Natural killer cell (primary cell): ENCODE results near the gene FBLN5. TPM values are rescaled to one million over a fixed set of nuclear protein-coding genes. Genes with fewer than 3 reads are reported as not detected.

ENCODE experiments used
- ATAC-seq, 3 donors: fragments of 150-1000 bp in 2 of 3; fragments of 200-7000 bp in 1 of 3; cut with Tn5 transposase; 1 replicate in 1 of 3; 2 replicates in 2 of 3; pipeline ENCODE4 v1.10.0; 2021; ENCODE audit warnings: mild to moderate bottlenecking in 2 of 3, moderate library complexity in 2 of 3
- DNase-seq, 2 donors: peaks; one replicate each; pipeline versions ENCODE4 v3.0.0 to v3.0.0-alpha.2; 2013 to 2021; ENCODE audit warnings: mixed read lengths in 1 of 2
- H3K27ac ChIP-seq: one replicate; pipeline ENCODE4 v1.5.1; 2013; ENCODE audit warnings: mild to moderate bottlenecking, low read length
- H3K27me3 ChIP-seq: one replicate; pipeline ENCODE4 v1.6.1; 2013; ENCODE audit warnings: low read length; ENCODE audit not compliant: control insufficient read depth, insufficient read depth
- H3K36me3 ChIP-seq: one replicate; pipeline ENCODE4 v1.6.1; 2013; ENCODE audit warnings: low read length; ENCODE audit not compliant: control insufficient read depth, insufficient read depth
- H3K4me1 ChIP-seq: one replicate; pipeline ENCODE4 v1.6.1; 2013; ENCODE audit warnings: low read length; ENCODE audit not compliant: control insufficient read depth, insufficient read depth
- H3K4me3 ChIP-seq: one replicate; pipeline ENCODE4 v1.5.1; 2013; ENCODE audit warnings: low read length
- H3K9me3 ChIP-seq: one replicate; pipeline ENCODE4 v1.6.1; 2013; ENCODE audit warnings: low read length; ENCODE audit not compliant: control insufficient read depth, insufficient read depth
- H3K27ac Mint-ChIP-seq, 2 donors: one replicate each; pipeline ENCODE4 v1.8.0; 2022; ENCODE audit warnings: mild to moderate bottlenecking in 2 of 2, mixed read lengths in 2 of 2, moderate library complexity in 1 of 2
- H3K27me3 Mint-ChIP-seq, 2 donors: one replicate each; pipeline ENCODE4 v1.8.0; 2022; ENCODE audit warnings: low read depth in 2 of 2, mixed read lengths in 2 of 2
- H3K36me3 Mint-ChIP-seq: one replicate; pipeline ENCODE4 v1.8.0; 2022; ENCODE audit warnings: mixed read lengths
- H3K4me1 Mint-ChIP-seq, 2 donors: one replicate each; pipeline ENCODE4 v1.8.0; 2022; ENCODE audit warnings: mixed read lengths in 2 of 2
- H3K4me3 Mint-ChIP-seq: one replicate; pipeline ENCODE4 v1.8.0; 2022; ENCODE audit warnings: mild to moderate bottlenecking, moderate library complexity, mixed read lengths
- H3K9me3 Mint-ChIP-seq, 2 donors: one replicate each; pipeline ENCODE4 v1.8.0; 2022; ENCODE audit warnings: mixed read lengths in 2 of 2
- WGBS: methylation state at CpG from one replicate; pipeline ENCODE4 v1.1.7; 2013; ENCODE audit warnings: missing lambda C conversion rate; ENCODE audit not compliant: insufficient coverage; 5-methylcytosine and 5-hydroxymethylcytosine counted together
- intact Hi-C: fragments of 100-400 bp; cut with micrococcal nuclease; formaldehyde crosslinking; loops from one replicate; pipeline ENCODE4 v1.14.2; 2022
- total RNA-seq, 4 donors: library from RNA; stranded (reverse); fragments of 120-200 nt in 1 of 4; gene quantifications; one replicate each; pipeline versions ENCODE4 v1.2.3 to v1.2.4, GENCODE V29; 2013 to 2022
- TF ChIP-seq, protein P1 (sequence below): fragments of 200-600 bp; IDR thresholded peaks from one replicate; pipeline ENCODE4 v1.8.0; 2022; ENCODE audit warnings: antibody characterized with exemption

The FBLN5 gene
- total RNA-seq, 3 donors from 2014 or later (not counting 1 experiment from before 2014, with no cell fraction given): 0.56 to 1.3 (median 1.1) TPM

- Histone ChIP-seq H3K9me3 (no peaks in the 10 kb centered on the region), H3K36me3 (no peaks in the 10 kb centered on the region), H3K4me1 (peaks cover 9% of the 10 kb centered on the region), H3K4me3 (no peak overlapping the region), H3K27ac (no peak overlapping the region), H3K27me3 (no peaks in the 10 kb centered on the region)
- no peaks in the 10 kb centered on the region for H3K27me3 Mint-ChIP-seq
- H3K4me1 Mint-ChIP-seq: peaks cover 31 to 40% of the 10 kb centered on the region in 2 donors
- DNase-seq (peak in 1 of 2 donors; percentile 79), ATAC-seq (peak; percentile 57 to 82 (median 74))
- WGBS: 30% methylated on average over 9 of the region's 9 CpGs
- no peaks in the 10 kb centered on the region for H3K36me3 Mint-ChIP-seq
- no peak overlapping the region for H3K4me3 Mint-ChIP-seq
- TF ChIP-seq, protein P1, sequence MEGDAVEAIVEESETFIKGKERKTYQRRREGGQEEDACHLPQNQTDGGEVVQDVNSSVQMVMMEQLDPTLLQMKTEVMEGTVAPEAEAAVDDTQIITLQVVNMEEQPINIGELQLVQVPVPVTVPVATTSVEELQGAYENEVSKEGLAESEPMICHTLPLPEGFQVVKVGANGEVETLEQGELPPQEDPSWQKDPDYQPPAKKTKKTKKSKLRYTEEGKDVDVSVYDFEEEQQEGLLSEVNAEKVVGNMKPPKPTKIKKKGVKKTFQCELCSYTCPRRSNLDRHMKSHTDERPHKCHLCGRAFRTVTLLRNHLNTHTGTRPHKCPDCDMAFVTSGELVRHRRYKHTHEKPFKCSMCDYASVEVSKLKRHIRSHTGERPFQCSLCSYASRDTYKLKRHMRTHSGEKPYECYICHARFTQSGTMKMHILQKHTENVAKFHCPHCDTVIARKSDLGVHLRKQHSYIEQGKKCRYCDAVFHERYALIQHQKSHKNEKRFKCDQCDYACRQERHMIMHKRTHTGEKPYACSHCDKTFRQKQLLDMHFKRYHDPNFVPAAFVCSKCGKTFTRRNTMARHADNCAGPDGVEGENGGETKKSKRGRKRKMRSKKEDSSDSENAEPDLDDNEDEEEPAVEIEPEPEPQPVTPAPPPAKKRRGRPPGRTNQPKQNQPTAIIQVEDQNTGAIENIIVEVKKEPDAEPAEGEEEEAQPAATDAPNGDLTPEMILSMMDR: peak; percentile 57
- H3K27ac Mint-ChIP-seq: no peak overlapping the region
- no peaks in the 10 kb centered on the region for H3K9me3 Mint-ChIP-seq
- intact Hi-C loops: loop anchor here (1.0 kb wide), 1 partner anchor 260 kb away; no protein-coding TSS in a partner anchor
Measured at GRCh38 chr14:91911474-91912032, 35.9 kb downstream of the FBLN5 start.

DNA sequence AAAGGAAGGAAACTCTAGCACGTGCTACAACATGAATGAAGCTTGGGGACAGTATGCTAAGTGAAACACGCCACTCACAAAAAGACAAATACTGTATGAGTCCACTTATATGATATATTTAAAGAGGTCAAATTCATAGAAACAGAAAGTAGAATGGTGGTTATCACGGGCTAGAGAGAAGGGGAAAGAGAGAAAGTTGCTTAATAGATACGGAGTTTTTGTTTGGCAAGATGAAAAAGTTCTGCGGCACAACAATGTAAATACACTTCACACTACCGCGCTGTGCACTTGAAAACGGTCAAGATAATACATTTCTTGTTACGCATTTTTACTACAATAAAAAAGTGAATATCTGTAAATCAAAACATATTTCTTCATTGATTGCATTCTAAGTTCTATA lies 37.3 kb downstream of the FBLN5 start:
- Mint-ChIP-seq H3K27ac (peak overlapping the region in 1 of 2 donors; percentile 35), H3K4me3 (peak overlapping the region; percentile 45), H3K4me1 (peaks cover 31 to 40% of the 10 kb centered on the region in 2 donors), H3K9me3 (no peaks in the 10 kb centered on the region), H3K27me3 (no peaks in the 10 kb centered on the region), H3K36me3 (no peaks in the 10 kb centered on the region)
- TF ChIP-seq, protein P1: no peak
- Histone ChIP-seq H3K4me3 (no peak overlapping the region), H3K4me1 (peaks cover 9% of the 10 kb centered on the region), H3K9me3 (no peaks in the 10 kb centered on the region), H3K27me3 (no peaks in the 10 kb centered on the region), H3K27ac (no peak overlapping the region), H3K36me3 (no peaks in the 10 kb centered on the region)
- DNase-seq (no peak), ATAC-seq (peak in 2 of 3 donors; percentile 41 to 63)
- WGBS: 73% methylated on average over 8 of the region's 9 CpGs
- intact Hi-C loops: no loop called here

DNA sequence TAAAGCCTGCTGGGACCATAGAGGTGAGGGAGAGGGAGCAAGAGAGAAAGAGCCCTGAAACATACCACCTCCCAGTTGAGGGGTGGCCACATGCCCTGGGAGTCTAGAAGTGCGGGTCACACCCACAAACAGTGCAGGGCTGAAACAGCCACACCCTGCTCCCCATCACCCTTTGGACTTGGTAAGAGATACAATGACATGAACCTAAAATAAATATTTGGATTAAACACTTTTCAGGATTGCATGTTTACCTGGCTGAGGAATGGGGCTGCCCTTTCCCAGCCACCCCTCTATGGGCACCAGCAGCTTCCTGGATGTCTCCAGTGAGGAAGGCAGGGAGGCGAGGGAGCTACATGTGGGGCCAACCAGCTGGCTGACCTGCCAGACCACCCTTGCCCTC lies 41.1 kb downstream of the FBLN5 start:
- Histone ChIP-seq H3K36me3 (no peaks in the 10 kb centered on the region), H3K4me1 (peaks cover 7% of the 10 kb centered on the region), H3K4me3 (no peak overlapping the region), H3K27ac (no peak overlapping the region), H3K27me3 (no peaks in the 10 kb centered on the region), H3K9me3 (no peaks in the 10 kb centered on the region)
- Mint-ChIP-seq H3K4me3 (no peak overlapping the region), H3K27me3 (no peaks in the 10 kb centered on the region), H3K36me3 (no peaks in the 10 kb centered on the region), H3K4me1 (peaks cover 27 to 34% of the 10 kb centered on the region in 2 donors), H3K27ac (no peak overlapping the region), H3K9me3 (no peaks in the 10 kb centered on the region)
- DNase-seq: no peak
- intact Hi-C loops: no loop called here
- no peak for ATAC-seq
- WGBS: 100% methylated on average over 2 of the region's 2 CpGs
- TF ChIP-seq, protein P1: no peak
